NCI-H1092 treated with DMSO at 0.1 percent for 48 hours (cell line): ENCODE measurements around the gene EVI2B.
"Not testable (repeated sequence)": the region's sequence is repeated elsewhere in the genome, so short reads cannot be mapped to it uniquely, and the experiment has no call there.

ENCODE experiments used
- DNase-seq: peaks from one replicate; lab custom pipeline; 2025; lab: John Stamatoyannopoulos, UW

EVI2B gene, protein sequence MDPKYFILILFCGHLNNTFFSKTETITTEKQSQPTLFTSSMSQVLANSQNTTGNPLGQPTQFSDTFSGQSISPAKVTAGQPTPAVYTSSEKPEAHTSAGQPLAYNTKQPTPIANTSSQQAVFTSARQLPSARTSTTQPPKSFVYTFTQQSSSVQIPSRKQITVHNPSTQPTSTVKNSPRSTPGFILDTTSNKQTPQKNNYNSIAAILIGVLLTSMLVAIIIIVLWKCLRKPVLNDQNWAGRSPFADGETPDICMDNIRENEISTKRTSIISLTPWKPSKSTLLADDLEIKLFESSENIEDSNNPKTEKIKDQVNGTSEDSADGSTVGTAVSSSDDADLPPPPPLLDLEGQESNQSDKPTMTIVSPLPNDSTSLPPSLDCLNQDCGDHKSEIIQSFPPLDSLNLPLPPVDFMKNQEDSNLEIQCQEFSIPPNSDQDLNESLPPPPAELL

DNA sequence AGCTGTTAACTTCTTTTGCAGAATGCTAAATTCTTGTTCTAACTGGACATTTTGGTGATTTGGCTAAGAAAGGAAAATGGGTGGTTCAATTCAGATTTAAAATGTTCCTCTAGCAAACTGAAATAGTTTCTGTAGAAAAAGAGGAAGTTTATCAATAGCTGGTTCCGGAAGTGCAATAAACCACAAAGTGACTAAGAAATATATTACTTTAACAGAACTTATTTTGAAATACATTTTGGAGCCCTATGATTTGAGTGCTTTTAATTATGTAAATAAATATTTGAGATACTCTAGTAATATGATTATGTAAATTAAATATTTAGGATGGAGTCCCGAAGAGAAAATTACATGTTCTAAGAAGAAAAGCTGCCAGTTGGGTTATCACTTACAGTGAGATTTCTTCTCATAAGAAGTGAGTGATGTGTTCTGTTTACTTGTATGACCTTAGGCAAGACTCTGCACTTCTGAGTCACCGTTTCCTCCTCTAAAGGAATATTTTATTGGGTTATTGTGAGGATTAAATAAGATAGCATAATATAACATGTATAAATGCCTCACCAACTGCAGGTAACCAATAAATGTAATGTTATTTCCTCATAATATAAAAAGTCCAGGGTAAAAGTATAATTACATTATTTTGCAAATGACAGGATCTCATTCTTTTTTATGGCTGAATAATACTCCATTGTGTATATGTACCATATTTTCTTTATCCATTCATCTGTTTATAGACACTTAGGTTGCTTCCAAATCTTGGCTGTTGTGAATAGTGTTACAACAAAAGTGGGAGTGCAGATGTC is at the start of gene EVI2B:
Gene EVI2B, minus strand, starts transcription at position 73 of the 800 bp plus-strand sequence. CDS start 8,445 bp downstream, outside the sequence.
- no peak for DNase-seq

GRCh38 chr17:31357839-31358394 is 44.1 kb upstream of the EVI2B start:
- DNase-seq, result peak; percentile 7

GRCh38 chr17:31357091-31357490 is 43.2 kb upstream of the EVI2B start:
- no peak for DNase-seq

DNA sequence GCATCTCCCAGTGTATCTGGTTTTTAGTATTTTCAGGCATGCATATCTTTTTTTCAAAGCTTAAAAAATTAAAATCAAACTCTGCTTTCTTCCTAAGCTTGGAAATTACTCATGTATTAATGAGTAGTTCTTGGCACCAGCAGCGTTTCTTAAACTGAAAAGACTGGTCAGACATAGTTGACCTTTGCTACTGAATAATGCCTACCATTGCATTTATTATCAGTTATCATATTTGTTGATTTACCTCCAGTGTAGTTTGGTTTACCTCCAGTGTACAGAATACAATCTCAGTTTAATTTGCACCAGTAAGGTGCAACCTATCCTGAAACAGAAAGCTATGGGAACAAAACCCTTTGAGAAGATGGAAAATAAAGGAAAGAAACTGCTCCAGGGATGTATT is 42.1 kb upstream of the EVI2B start:
- no peak for DNase-seq

- no peak for DNase-seq
Measured at GRCh38 chr17:31349454-31349853, 35.6 kb upstream of the EVI2B start.

DNA sequence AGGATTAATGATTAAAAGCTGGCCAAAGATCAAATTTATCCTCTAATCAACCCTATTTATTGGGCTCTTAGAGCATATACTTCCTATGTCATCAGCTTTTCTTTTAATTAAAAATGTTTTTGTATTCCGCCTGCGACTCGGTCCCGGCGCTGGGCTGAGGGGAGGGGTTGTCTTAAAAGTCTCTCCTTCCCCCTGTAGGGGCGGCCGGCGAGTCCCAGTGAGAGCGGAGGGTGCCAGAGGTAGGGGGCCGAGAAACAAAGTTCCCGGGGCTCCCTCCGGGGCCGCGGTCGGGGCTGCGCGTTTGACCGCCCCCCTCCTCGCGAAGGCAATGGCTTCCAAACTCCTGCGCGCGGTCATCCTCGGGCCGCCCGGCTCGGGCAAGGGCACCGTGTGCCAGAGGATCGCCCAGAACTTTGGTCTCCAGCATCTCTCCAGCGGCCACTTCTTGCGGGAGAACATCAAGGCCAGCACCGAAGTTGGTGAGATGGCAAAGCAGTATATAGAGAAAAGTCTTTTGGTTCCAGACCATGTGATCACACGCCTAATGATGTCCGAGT is 31.4 kb upstream of the EVI2B start:
- DNase-seq, result not testable (repeated sequence)

GRCh38 chr17:31339906-31340661 is 26.2 kb upstream of the EVI2B start:
- no peak for DNase-seq

DNA sequence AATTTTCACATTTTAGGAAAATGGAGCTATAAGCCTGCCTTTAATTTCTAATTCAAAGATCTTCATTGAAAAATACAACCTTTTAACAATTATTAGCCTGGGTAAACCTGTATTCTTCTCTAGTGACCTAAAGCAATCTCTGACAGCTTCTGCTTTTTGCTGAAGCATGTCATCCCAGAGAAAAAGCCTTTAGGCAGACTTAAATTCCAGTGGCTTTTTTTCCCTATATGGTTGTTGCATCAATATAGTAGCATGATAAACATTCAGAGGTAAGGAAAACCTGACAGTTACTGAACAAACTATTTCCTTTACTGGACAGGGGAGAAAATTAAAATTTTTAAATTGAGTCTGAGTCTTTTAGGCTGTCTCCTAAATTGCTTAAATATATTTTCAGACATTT is 15.4 kb upstream of the EVI2B start:
- DNase-seq, result no peak

GRCh38 chr17:31328160-31328535 is 14.3 kb upstream of the EVI2B start:
- DNase-seq, result no peak

GRCh38 chr17:31327534-31328159 is 13.8 kb upstream of the EVI2B start:
- DNase-seq, result no peak

DNA sequence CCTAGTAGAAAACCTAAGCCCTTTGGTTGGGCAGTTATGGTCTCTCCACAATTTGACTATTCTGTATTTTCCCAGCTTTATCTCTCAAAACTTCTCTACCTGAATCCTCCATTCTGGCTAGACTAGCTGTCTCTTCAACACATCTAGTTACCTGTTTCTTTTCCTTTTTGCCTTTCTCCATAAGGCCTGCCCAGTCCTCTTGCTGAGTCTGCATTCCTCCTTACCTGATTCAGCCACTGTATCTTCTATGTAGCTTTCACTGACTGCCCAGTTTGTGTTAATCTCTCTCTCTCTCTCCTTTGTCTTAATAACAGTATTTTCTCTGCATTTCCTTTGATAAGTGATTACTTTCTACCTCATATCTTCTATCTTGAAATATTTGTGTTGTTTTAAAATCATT is 9.7 kb upstream of the EVI2B start:
- no peak for DNase-seq

DNA sequence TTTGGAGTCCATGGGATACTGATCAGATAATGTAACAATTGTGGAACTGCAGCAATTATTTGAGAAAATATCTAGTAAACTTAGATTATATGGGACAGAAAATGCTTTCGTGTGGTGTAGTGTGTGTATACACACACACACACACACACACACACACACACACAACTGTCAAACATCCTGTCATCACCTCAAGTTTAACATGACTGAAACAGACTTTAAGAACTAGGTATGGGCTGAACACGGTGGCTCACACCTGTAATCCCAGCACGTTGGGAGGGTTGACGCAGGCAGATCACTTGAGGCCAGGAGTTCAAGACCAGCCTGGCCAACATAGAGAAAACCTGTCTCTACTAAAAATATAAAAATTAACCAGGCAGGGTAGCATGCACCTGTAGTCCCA is 8.1 kb upstream of the EVI2B start:
- no peak for DNase-seq

GRCh38 chr17:31321481-31321880 is 7.6 kb upstream of the EVI2B start, which contains the start of gene EVI2A:
EVI2A (minus strand) TSS chr17:31321622; CDS start chr17:31319013, 2,609 bp downstream.
- DNase-seq, result no peak

- no peak for DNase-seq
Measured at GRCh38 chr17:31320791-31321190, 6.9 kb upstream of the EVI2B start.

DNA sequence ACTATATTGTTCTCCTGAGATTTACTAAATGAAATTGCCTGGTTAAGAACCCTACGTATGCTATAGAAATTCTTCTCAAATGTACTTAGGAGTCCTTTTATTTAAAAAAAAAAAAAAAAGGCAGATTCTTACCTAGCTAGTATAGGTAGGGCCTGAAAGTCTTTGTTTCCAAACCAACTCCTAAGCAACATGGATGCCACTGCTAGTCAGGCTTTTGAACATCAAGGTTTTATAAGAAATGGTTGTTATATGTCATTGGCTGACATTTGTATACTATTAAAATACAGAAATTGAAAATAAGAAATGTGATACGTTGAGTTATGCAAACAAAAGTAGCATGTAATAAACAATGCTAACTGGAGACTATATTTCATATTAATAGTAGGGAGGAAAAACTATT is 6.4 kb upstream of the EVI2B start:
- DNase-seq, result no peak

DNA sequence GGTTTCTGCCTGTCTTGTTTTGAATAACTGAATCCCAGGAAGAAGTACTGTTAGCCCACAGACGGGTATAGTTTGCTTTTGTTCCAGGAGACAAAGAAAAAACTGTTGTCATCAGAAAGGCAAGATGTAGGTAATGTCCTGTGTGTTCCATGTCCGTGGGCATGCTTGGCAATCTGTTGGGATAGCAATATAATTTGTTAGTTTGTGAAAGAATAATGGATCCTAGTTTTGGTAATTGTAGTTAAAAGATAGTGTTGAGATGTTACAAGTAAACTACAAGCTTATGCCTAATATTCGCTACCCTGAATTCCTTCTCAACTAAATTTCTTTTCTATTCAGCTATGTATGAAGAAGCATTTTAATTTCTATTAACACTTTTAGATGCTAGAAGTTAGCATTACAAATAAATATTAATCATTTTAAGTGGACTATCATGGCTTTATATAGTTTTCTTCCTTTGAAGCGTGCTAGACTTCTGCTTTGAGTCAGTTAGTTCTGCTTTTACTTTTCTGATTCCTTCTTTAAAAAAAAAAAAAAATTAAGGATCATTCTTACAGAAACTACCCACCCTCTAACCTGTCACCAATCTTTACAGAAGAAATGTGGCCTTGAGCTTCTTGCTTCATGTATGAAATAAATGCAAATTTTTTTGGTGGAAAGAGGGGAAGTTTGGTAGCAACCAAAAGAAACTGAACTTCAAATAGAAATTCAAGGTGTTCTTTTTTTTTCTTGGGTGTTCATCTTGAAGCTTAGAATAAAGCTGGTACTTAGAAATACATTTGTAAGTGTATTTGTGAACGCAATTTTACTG is 5.2 kb upstream of the EVI2B start:
- DNase-seq, result no peak

DNA sequence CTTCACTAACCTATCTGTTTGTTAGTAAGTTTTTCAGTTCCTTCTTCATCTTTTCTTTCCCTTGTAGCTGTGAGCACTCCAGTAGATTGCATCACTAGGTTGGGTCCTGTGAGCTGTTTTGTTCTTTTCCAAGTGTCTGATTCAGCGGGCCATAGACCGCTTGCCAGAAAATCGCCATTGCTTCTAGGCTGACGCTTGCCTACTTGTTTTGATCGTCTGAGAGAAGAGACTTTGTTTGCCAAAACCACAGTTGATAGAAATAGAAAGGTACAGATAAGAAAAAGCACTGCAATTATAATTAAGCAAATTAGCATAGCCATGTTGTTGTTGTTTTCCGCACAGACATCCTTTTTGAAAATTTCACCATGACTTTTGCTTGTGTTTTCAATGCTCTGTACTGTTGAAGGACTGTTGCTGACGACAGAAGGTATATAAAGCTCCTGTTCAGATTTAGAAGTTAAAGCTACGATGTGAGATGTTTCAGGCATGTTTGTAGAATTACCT is 4.5 kb upstream of the EVI2B start:
- no peak for DNase-seq

- DNase-seq, result no peak
Measured at GRCh38 chr17:31314782-31315100, 887 bp upstream of the EVI2B start.

- not testable (repeated sequence) for DNase-seq
Measured at GRCh38 chr17:31312223-31312622, 1.6 kb downstream of the EVI2B start.

- no peak for DNase-seq
Measured at GRCh38 chr17:31311526-31311925, 2.3 kb downstream of the EVI2B start.
